Measurements from ENCODE around the gene HNRNPUL2. TPM values are rescaled to one million over a fixed set of nuclear protein-coding genes. Genes with fewer than 3 reads are reported as not detected.
"Not testable (repeated sequence)": the region's sequence is repeated elsewhere in the genome, so short reads cannot be mapped to it uniquely, and the experiment has no call there.

Gene HNRNPUL2
- total RNA-seq, 3 donors from 2014 or later, result 53.0 to 70.3 (median 58.6) TPM

GRCh38 chr11:62678770-62679696 is 48.2 kb downstream of the HNRNPUL2 start, which contains the start of gene UBXN1:
Gene UBXN1 (minus strand): TSS chr11:62679073. CDS start chr11:62678923, 150 bp downstream.
- intact Hi-C loops (cut with DNase I, micrococcal nuclease), result no loop called here
- Histone ChIP-seq H3K4me3 (peak within 1 kb of the TSS; percentile 99), H3K4me1 (ENCODE audit: low read depth) (peaks cover 19% of the 10 kb centered on the region), H3K36me3 (ENCODE audit: low read depth) (no peaks in the 10 kb centered on the region), H3K9me3 (no peaks in the 10 kb centered on the region)
- TF ChIP-seq CTCF (IDR thresholded peaks at IDR 0.05), result no peak
- peak; percentile 91 for ATAC-seq
- DNase-seq, result peak; percentile 90 to 94 (median 93)

- Histone ChIP-seq H3K4me3 (peak overlapping the region; percentile 99), H3K9me3 (no peaks in the 10 kb centered on the region), H3K4me1 (ENCODE audit: low read depth) (peaks cover 21% of the 10 kb centered on the region), H3K36me3 (ENCODE audit: low read depth) (no peaks in the 10 kb centered on the region)
- no peak for TF ChIP-seq CTCF (IDR thresholded peaks at IDR 0.05)
- ATAC-seq, result peak; percentile 26
- no peak for DNase-seq
- intact Hi-C loops (cut with DNase I, micrococcal nuclease), result no loop called here
Observed at GRCh38 chr11:62678433-62678769, 48.9 kb downstream of the HNRNPUL2 start.

- TF ChIP-seq CTCF (IDR thresholded peaks at IDR 0.05), result no peak
- DNase-seq (peak in 1 of 3 donors; percentile 41), ATAC-seq (no peak)
- no peak overlapping the region for H3K4me3 ChIP-seq
- H3K9me3 ChIP-seq, result no peaks in the 10 kb centered on the region
- intact Hi-C loops (cut with DNase I, micrococcal nuclease), result no loop called here
- no peaks in the 10 kb centered on the region for H3K36me3 ChIP-seq (ENCODE audit: low read depth)
- peaks cover 28% of the 10 kb centered on the region for H3K4me1 ChIP-seq (ENCODE audit: low read depth)
Observed at GRCh38 chr11:62677714-62678113, 49.5 kb downstream of the HNRNPUL2 start.

GRCh38 chr11:62677156-62677555 is 50.1 kb downstream of the HNRNPUL2 start:
- H3K4me1 ChIP-seq (ENCODE audit: low read depth), result peaks cover 31% of the 10 kb centered on the region
- ATAC-seq, result no peak
- intact Hi-C loops (cut with DNase I, micrococcal nuclease), result no loop called here

GRCh38 chr11:62676698-62677097 is 50.6 kb downstream of the HNRNPUL2 start:
- Histone ChIP-seq H3K4me3 (no peak overlapping the region), H3K9me3 (no peaks in the 10 kb centered on the region), H3K36me3 (ENCODE audit: low read depth) (no peaks in the 10 kb centered on the region), H3K4me1 (ENCODE audit: low read depth) (peaks cover 31% of the 10 kb centered on the region)
- no peak for ATAC-seq
- peak in 1 of 3 donors; percentile 47 for DNase-seq
- intact Hi-C loops (cut with DNase I, micrococcal nuclease), result no loop called here
- no peak for TF ChIP-seq CTCF (IDR thresholded peaks at IDR 0.05)

More at GRCh38 chr11:62677156-62677555, 50.1 kb downstream of the HNRNPUL2 start:
- Histone ChIP-seq H3K9me3 (no peaks in the 10 kb centered on the region), H3K36me3 (ENCODE audit: low read depth) (no peaks in the 10 kb centered on the region), H3K4me3 (no peak overlapping the region)
- no peak for DNase-seq
- TF ChIP-seq CTCF (IDR thresholded peaks at IDR 0.05), result no peak

- H3K4me1 ChIP-seq (ENCODE audit: low read depth), result peaks cover 38% of the 10 kb centered on the region
- H3K36me3 ChIP-seq (ENCODE audit: low read depth); ATAC-seq; H3K9me3 ChIP-seq; H3K4me3 ChIP-seq; intact Hi-C loops (cut with DNase I, micrococcal nuclease): not testable (repeated sequence)
- peak in 1 of 3 donors; percentile 16 for DNase-seq
Observed at GRCh38 chr11:62675415-62675814, 51.8 kb downstream of the HNRNPUL2 start.

Data from mucosa of descending colon (tissue), 3 donors.